ENCODE data around the gene LOXL3. TPM values are rescaled to one million over a fixed set of nuclear protein-coding genes. Genes with fewer than 3 reads are reported as not detected.

The LOXL3 gene
- total RNA-seq, 1 donor = 18.5 TPM

DNA sequence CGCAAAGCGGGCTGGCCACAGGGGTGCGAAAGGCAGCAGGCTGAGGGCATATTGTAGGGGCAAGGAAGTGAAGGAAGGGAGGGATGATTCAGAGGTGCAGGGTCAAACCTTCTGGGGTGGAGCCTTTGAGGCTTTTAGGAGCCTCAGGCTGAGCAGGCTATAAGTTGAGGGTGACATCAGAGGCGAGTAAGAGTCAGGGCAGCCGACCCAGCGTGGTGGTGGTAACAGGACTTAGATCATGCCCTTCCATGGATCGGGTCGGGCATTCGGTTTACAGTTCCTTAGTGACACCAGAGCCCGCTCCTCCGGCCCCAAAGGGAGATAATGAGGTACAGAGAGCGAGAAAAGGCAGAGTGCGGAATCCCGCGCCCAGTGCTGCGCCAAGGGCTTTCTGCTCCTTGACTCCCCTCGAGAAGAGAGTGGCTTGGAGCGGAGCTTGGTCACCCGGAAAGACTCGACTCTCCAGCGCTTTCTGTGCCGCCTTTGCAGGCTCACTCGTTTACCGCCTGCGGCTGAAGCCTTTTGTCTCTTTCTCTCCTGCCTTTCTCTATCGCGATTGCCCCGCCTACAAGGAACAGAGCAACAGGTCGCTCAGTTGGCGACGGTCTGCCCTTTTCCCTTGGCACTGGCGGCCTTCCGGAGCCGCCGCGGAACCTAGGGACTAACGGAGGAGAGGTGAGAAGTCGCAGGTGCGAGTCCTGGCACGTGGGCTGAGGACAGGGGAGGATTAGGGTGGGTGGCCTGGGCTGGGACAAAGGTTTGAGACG, 55.1 kb downstream of the LOXL3 start:
- peak overlapping the region; percentile 49 for H3K4me3 ChIP-seq (ENCODE audit: low read depth, low read length)
- TF ChIP-seq, protein P1, sequence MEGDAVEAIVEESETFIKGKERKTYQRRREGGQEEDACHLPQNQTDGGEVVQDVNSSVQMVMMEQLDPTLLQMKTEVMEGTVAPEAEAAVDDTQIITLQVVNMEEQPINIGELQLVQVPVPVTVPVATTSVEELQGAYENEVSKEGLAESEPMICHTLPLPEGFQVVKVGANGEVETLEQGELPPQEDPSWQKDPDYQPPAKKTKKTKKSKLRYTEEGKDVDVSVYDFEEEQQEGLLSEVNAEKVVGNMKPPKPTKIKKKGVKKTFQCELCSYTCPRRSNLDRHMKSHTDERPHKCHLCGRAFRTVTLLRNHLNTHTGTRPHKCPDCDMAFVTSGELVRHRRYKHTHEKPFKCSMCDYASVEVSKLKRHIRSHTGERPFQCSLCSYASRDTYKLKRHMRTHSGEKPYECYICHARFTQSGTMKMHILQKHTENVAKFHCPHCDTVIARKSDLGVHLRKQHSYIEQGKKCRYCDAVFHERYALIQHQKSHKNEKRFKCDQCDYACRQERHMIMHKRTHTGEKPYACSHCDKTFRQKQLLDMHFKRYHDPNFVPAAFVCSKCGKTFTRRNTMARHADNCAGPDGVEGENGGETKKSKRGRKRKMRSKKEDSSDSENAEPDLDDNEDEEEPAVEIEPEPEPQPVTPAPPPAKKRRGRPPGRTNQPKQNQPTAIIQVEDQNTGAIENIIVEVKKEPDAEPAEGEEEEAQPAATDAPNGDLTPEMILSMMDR (IDR thresholded peaks at IDR 0.05; ENCODE audit: insufficient read depth, low read length) = no peak
- DNase-seq (ENCODE audit: low read depth) = no peak

DNA sequence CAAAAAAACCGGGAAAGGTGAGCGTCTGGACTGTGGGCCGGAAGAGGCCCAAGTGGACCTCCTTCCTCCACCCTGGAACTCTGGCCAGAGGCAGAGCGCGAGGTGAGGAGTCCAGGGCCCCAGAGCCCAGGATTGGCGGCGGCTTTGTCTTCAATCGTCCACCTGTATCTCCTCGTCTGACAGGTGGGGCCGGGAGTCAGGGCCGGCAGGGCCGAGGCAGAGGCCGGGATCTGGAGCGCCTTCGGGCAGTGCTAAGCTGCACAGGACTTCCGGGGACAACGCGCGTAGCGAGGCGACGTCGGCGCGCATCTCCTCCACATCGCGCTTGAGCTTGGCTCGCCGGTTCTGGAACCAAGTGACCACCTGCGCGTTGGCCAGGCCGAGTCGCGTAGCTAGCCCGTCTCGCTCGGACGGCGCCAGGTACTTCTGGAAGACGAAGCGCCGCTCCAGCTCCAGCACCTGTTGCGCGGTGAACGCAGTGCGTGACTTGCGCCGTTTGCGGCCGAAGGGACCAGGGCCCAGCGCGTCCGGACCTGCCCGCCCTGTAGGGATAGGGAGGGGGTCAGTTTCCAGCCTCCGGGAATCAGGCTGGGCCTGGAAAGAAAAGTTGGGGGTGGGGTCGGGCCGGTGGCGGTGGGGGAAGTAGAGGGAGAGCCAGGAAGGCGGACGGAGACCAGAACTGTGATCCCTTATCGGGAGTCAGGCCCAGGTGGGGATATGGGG, 55.8 kb downstream of the LOXL3 start:
- H3K4me3 ChIP-seq (ENCODE audit: low read depth, low read length) = peak overlapping the region; percentile 49

DNA sequence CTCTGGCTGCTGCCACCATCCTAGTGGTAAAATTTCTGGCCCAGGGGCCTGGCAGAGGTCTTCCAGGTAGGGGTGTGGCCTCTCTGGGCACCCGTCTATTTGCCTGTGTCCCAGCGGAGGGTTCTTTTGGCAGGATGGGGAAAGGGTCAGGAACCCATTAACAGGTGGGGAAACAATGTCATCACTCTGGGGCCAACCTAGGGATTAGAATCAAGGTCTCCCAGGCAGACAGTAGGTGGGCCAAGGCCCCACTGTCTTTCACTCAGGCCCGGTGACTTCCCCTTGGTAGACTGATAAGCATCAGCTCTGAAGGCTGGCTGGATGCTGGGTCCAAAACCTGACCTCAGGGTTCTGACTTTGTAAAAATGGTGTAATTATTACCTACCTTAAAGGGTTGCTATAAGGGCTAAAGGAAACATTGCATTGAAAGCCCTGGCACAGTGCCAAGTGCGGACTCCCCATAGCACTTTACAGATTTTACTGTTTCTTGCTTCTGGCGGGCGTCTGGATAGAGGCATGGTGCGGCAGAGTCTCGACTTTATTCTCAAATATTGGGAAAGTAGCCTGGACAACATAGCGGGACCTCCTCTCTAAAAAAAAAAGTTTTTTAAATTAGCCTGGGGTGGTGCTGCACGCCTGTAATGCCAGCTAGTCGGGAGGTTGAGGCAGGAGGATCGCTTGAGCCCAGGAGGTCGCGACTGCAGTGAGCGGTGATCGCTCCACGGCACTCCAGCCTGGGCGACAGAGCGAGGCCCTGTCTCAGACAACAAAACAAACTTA, 56.6 kb downstream of the LOXL3 start:
- no peak overlapping the region for H3K4me3 ChIP-seq (ENCODE audit: low read depth, low read length)
- no peak for DNase-seq (ENCODE audit: low read depth)
- TF ChIP-seq, protein P1 (IDR thresholded peaks at IDR 0.05; ENCODE audit: insufficient read depth, low read length) = no peak

More for the DNA sequence above, 55.8 kb downstream of the LOXL3 start:
- TF ChIP-seq, protein P1 (IDR thresholded peaks at IDR 0.05; ENCODE audit: insufficient read depth, low read length) = no peak
- DNase-seq (ENCODE audit: low read depth) = no peak

DNA sequence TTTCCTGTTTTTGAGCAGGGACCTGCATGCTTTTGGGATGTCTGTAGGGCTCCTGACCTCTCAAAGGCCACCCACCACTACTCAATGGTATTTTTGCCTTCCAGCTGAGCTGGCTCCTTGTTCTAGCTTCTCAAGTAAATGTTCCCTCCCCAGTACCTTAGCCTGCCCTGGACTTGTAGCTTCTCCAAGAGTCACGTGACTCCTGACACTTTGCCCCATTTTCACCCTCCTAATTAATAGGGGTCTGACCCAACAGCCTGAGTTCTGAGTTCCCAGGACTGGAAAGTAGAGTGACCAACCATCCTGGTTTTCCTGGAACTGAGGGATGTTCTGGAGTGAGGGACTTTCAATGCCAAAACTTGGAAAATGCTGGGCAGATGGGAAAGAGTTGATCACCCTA, 58.3 kb downstream of the LOXL3 start:
- TF ChIP-seq, protein P1 (IDR thresholded peaks at IDR 0.05; ENCODE audit: insufficient read depth, low read length) = no peak
- DNase-seq (ENCODE audit: low read depth) = no peak
- no peak overlapping the region for H3K4me3 ChIP-seq (ENCODE audit: low read depth, low read length)

DNA sequence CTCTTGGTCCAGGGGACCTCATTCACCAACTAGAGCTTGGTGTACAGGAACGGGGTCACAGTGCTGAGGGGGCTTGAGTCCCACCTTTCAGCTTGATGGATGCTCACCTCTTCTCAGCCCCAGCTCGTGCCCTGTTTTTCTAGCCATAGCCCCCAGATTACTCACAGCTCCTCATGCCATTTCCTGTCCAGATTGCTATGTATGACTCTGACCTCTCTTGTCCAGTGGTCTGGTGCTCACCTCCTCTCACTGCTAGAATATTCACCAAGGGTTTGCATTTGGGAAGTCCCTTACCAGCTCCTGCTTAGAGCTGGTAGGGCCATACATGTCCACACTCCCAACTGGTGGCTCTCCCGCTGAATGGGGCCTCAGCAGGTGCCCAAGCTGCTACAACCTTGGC, 60.2 kb downstream of the LOXL3 start:
- DNase-seq (ENCODE audit: low read depth) = no peak
- H3K4me3 ChIP-seq (ENCODE audit: low read depth, low read length) = no peak overlapping the region
- TF ChIP-seq, protein P1 (IDR thresholded peaks at IDR 0.05; ENCODE audit: insufficient read depth, low read length) = no peak

DNA sequence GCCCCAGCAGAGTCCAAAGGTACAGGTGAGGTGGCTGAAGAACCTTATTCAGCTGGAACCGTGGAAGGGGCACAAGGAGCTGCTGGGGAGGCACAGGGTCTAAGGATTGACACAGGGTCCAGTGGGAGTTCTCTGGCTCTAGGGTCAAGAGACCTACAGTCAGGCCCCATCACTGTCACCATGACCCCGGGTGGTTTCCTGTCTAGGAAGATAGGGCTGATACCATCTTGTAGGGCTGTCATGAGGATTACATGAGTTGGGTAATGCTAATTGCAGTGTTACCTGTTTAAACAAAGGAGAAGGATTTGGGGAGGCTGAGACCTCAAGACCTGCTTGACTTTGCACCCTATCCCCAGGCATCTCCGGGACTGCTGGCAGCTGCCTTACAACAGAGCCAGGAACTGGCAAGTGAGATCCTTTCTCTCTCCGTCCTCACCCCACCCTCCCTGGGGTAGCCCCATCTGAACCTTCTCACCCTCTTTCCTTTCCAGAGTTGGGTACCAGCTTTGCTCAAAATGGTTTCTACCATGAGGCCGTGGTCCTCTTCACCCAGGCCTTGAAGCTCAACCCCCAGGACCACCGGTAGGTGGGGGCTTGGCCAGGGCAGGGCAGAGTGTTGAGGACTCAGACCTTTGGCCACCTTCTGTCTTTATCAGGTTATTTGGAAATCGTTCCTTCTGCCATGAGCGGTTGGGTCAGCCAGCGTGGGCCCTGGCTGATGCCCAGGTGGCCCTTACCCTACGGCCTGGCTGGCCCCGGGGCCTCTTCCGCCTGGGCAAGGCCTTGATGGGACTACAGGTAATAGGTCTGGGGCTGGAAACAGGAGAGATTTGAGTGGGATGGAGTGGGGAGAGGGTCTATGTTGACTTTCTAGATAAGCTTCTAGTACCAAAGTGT, 61.8 kb downstream of the LOXL3 start:
- TF ChIP-seq, protein P1 (IDR thresholded peaks at IDR 0.05; ENCODE audit: insufficient read depth, low read length) = no peak
- no peak for DNase-seq (ENCODE audit: low read depth)

More for the DNA sequence above, 61.8 kb downstream of the LOXL3 start:
- no peak overlapping the region for H3K4me3 ChIP-seq (ENCODE audit: low read depth, low read length)
